DMS 273 treated with DMSO at 0.1 percent for 48 hours (cell line): ENCODE data around the gene TLK1.

ENCODE experiments used
- DNase-seq: peaks from one replicate; lab custom pipeline; 2025; lab: John Stamatoyannopoulos, UW

The TLK1 gene

GRCh38 chr2:170997893-170998597 lies 162.6 kb downstream of the TLK1 start:
- DNase-seq: no peak

GRCh38 chr2:170996316-170996715 lies 164.4 kb downstream of the TLK1 start:
- DNase-seq: no peak

DNA sequence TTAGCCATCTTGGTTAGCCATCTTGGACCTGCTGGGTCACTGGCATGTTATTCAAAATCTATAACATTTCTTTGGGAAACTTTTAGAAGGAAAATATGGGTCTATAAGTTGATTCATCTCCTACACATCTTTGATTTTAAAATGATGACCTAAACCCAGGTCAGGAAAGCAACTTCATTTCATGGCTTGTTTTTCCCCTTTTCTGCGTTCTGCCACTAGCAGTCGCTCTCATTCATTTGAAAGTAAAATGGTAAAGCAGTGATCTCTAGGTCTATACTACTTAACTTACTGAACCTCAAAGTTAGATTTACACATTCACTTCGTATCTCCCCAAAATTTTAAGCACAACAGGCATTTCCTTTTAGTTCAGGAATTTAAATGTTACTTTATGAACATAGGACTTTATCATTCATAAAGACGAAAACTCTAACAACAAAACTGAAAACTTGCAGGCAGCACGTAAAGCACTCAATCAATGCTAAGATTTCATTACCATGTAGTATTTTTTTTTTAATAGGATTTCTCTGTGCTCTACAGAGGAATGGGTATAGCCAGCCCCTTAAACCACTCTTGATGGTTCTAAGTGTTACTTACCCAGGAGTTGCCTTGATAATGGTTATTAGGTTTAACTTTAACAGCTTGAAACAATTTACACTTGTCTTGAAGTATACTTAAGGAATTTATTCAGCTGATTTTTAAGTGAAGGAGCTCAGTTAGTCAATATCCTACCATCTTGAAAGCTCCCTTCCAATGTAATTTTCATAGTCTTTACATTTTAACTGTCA lies 169.1 kb downstream of the TLK1 start:
- no peak for DNase-seq

- DNase-seq: no peak
Observed at GRCh38 chr2:170986566-170987258, 174.0 kb downstream of the TLK1 start.

GRCh38 chr2:170985407-170985806 lies 175.3 kb downstream of the TLK1 start:
- DNase-seq: no peak

DNA sequence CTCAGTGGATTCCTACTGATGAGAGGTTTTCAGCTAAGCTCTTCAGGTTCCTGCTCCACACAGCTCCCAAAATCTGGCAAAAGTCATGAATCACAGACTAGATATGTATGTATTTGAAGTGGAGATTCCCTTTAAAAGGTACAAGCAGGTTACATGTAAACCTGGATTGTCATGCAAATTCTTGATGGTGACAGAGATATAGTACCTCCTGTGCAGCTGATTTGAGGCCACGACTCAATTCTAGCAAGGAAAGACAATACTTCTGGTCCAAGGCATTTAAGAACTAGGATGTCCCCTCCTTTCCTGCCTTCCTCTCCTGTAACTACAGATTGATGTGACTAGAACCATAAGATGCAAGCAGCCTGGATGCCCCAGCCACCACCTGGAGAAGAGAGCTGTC lies 176.6 kb downstream of the TLK1 start:
- no peak for DNase-seq

- DNase-seq: no peak
Observed at GRCh38 chr2:170975943-170976270, 184.8 kb downstream of the TLK1 start.

DNA sequence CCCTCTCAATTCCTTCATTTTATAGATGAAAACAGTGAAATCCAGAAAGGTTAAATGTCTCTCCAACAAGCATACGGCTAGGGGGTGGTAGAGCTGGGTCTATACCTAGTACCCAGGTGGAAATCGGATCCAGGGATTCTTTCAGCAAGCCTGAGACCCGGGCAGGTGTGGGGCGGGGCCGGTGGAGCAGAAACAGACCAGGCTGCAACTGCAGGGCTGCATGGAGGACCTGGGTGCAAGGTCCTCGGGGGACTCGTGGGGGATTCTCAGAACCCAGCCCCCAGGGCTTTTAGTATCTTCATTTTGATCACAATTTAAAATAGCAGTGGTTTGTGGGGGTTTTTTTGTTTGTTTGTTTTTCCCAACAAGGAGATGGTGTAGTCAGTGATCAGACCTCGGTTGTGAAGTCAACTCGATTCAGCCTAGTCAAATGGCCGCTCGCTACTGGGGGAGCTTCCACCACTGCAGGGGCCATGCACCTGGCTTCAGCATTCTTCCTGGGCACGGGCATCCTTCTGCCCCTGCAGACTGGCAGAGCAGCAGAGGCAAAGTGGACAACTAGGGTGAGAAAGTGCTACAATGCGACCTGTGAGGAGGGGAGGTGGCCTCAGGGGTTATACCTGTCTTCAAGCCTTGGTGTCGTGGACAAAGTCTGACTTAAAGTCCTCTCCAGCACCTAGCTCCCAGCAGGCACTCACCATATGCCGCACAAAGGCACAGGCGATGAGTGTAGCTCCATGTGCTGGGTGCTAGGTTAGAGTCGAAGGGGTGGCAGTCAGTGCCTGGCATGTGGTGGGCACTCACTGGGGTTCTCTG lies 185.4 kb downstream of the TLK1 start:
- no peak for DNase-seq

- no peak for DNase-seq
Observed at GRCh38 chr2:170974304-170974993, 186.2 kb downstream of the TLK1 start.

GRCh38 chr2:170973492-170974303 lies 187.0 kb downstream of the TLK1 start:
- DNase-seq: peak; percentile 43

DNA sequence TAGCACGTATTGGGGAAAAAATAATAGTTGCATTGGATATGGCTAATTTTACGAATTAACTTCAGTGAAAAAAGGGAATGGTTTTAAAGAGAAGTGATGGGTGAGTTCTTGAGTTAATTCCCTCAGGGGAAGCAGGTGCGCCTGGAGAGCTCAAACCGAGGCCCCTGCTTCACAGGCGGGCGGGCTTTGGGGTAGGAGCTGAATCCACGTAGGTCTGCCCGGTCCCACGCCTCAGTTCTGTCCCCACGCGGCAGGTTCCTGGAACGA lies 187.5 kb downstream of the TLK1 start:
- no peak for DNase-seq

- DNase-seq: no peak
Observed at GRCh38 chr2:170972296-170973224, 188.1 kb downstream of the TLK1 start.

- no peak for DNase-seq
Observed at GRCh38 chr2:170971071-170971470, 189.6 kb downstream of the TLK1 start.

- no peak for DNase-seq
Observed at GRCh38 chr2:170969872-170970496, 190.7 kb downstream of the TLK1 start.

DNA sequence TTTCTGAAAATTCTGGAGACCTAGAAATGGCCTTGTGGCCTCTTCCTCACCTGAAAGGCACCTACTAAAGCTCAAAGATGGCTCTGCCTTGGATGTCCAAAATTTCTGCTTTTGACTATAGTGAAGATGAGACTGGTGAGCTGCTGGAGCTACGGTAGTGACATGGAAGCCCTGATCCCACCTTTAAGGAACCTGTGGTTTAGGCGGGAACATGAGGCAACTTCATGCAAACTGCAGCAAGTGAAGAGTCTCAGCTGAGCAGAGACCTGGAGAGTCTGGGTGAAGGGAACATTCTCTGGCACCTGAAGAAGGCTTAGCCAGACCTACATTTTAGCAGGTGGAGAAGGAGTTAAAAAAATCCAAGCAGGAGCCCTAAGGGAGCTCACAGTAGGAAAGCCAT lies 191.7 kb downstream of the TLK1 start:
- DNase-seq: no peak

GRCh38 chr2:170968205-170969003 lies 192.3 kb downstream of the TLK1 start:
- DNase-seq: no peak

DNA sequence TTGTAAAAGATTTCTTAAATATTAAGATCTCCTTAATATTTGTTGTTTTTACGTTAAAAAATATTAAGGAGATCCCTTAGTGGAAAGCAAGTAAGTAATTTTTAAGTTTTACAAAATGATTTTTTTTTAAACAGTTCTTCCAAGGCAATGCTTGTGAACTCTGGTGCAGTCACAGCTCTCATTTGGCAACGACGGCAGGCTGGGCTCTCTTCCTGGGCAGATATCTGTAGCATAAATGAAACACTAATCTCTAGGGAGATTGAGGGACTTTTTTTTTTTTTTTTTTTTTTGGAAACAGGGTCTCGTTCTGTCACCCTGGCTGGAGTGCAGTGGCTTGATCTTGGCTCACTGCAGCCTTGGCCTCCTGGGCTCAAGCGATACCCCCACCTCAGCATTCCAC lies 193.1 kb downstream of the TLK1 start:
- DNase-seq: no peak

DNA sequence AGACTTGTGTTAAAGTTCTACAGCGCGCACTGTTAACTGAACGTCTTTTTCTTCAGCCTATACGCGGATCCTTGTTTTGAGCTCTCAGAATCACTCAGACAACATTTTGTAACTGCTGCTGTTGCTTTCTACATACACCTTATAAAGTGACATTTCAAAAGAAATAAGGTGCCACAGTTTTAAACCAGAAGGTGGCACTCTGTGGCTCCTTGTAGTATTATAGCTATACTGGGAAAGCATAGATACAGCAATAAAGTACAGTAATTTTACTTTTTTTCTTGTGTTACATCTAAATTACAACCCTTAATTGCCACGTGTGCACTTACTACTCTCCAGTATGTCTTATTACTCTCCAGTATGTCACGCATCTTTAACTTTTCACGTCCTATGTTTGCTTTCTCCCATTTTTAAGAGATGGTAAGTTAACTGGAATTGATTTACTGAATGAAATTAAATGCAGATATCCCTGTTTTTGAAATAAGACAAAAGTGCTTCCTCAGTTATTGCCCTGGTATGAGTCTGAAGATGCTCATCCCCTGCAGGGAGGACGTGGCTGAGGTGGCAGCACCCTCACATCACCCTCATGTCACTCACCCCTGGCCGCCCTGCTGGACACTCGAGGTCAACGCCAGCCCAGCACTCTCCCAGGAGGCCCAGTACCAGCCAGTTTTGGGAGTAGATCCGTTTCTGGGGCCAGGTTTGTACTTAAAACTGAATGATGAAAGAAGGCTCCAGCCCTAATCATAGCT lies 193.9 kb downstream of the TLK1 start:
- no peak for DNase-seq
